Progenitor cell of endocrine pancreas (in vitro differentiated cells): Measurements from ENCODE around the gene RAB5IF. TPM values are rescaled to one million over a fixed set of nuclear protein-coding genes. Genes with fewer than 3 reads are reported as not detected.
"Not testable (repeated sequence)": the region's sequence is repeated elsewhere in the genome, so short reads cannot be mapped to it uniquely, and the experiment has no call there.

Source experiments
- DNase-seq: peaks from one replicate; pipeline ENCODE4 v3.0.0; 2021; ENCODE audit warnings: low spot score; ENCODE audit not compliant: unreplicated experiment
- H3K27ac Mint-ChIP-seq: 2 replicates; pipeline ENCODE4 v1.8.0; 2021; ENCODE audit warnings: mild to moderate bottlenecking, moderate library complexity, mixed read lengths
- H3K27me3 Mint-ChIP-seq: 2 replicates; pipeline ENCODE4 v1.8.0; 2021; ENCODE audit warnings: mixed read lengths
- H3K36me3 Mint-ChIP-seq: 2 replicates; pipeline ENCODE4 v1.8.0; 2022; ENCODE audit warnings: mixed read lengths; ENCODE audit not compliant: insufficient read depth
- H3K4me1 Mint-ChIP-seq: 2 replicates; pipeline ENCODE4 v1.8.0; 2021; ENCODE audit warnings: low read depth, mixed read lengths
- H3K4me3 Mint-ChIP-seq: 2 replicates; pipeline ENCODE4 v1.8.0; 2021; ENCODE audit warnings: low read depth, mild to moderate bottlenecking, moderate library complexity, mixed read lengths
- H3K9me3 Mint-ChIP-seq: 2 replicates; pipeline ENCODE4 v1.8.0; 2021; ENCODE audit warnings: low read depth, mixed read lengths
- CTCF ChIP-seq: fragments of 200-600 bp; sonication (generic); IDR thresholded peaks from one replicate; pipeline ENCODE4 v1.5.0; 2021; ENCODE audit warnings: antibody characterized with exemption, mild to moderate bottlenecking; ENCODE audit not compliant: unreplicated experiment
- long read RNA-seq: library from polyadenylated mRNA; unstranded; transcript quantifications from one replicate; pipeline ENCODE4 v2.0.0, GENCODE V29; 2020
- total RNA-seq: library from RNA; stranded (reverse); gene quantifications from 2 replicates; pipeline ENCODE4 v1.2.1, GENCODE V29; 2021

The RAB5IF gene
- 58.8 and 59.6 TPM in 2 replicates for total RNA-seq
- long read RNA-seq, partial matches to known transcripts = 0 of 1 reads
- long read RNA-seq, other reads (novel, unspliced or antisense) = 0 of 1 reads

DNA sequence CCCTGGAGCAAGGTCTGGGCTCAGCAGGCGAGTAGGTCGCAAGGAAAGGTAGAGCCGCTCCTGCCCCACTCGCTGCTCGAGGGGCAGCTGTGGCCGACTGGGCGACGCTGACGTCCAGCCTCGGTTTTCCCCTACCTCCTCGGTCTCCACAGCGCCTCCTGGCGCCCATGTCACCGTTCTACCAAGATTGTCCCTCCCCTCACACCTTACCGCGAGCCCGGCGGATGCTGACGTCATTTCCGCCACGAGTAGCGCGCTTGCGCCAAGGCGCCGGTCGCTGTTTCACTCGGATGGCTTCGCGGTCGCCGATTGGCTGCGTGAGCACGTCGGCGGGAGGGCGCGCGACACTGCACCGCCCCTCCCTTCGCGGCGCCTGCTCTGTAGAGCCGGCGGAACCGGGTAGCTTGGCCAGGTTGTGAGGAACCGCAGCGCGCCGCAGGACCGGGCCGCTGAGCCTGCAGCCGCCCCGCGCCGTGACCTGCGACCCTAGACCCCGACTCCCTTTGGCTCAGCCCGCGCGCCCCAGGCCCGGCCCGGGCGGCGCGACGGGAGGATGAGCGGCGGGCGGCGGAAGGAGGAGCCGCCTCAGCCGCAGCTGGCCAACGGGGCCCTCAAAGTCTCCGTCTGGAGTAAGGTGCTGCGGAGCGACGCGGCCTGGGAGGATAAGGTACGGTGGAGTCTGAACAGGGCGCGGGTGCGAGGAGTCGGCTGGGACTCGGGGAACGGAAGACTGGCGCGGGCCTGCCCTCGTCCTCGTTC lies at the start of gene RAB5IF:
Gene RAB5IF (plus strand): TSS at position 381 of the 759 bp plus-strand sequence. CDS start 173 bp downstream, at position 554.
- Mint-ChIP-seq H3K27me3 (no peaks in the 10 kb centered on the region), H3K9me3 (no peaks in the 10 kb centered on the region), H3K4me1 (peaks cover 18% of the 10 kb centered on the region), H3K4me3 (peak within 1 kb of the TSS; percentile 95), H3K36me3 (peaks cover under 1% of the 10 kb centered on the region), H3K27ac (peak within 1 kb of the TSS; percentile 95)
- peak; percentile 93 for TF ChIP-seq CTCF
- DNase-seq = peak; percentile 98

DNA sequence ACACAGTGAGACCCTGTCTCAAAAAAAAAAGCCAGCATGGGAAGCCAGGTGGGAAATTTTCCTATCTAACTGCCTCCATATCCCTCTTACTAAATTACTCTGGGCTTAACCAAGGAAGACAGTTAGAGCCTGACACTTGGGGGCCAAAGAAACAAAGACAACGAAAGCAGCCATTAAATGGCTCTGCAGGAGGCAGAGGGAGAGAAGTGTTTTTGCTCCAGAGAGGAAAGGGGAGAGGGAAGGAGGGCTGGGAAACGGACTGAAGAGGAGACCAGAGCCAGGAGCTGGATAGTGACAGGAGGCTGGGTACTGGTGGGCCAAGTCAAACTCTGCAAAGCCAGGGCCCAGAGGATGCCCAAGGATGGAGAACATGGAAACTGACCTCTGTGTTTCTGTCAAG lies 42.9 kb upstream of the RAB5IF start:
- no peaks in the 10 kb centered on the region for H3K27me3 Mint-ChIP-seq
- peaks cover 6% of the 10 kb centered on the region for H3K36me3 Mint-ChIP-seq
- peaks cover 6% of the 10 kb centered on the region for H3K9me3 Mint-ChIP-seq
- no peak overlapping the region for H3K4me3 Mint-ChIP-seq
- no peak overlapping the region for H3K27ac Mint-ChIP-seq
- DNase-seq = no peak
- no peak for TF ChIP-seq CTCF
- no peaks in the 10 kb centered on the region for H3K4me1 Mint-ChIP-seq

DNA sequence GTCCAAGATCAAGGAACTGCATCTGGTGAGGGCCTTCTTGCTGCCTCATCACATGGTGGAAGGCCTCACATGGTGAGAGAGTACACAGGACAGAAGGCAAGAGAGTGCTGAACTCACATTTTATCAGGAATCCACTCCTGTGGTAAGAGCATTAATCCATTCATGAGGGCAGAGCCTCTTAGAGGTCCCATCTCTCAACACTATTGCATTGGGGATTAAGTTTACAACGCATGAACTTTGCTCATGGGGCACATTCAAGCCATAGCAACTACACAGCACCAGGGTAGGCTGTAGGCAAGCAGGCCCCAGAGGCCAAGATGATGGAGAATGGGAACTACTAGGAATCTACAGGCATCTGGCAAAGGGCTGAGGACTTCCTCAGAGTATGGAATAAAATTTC lies 42.2 kb upstream of the RAB5IF start:
- H3K36me3 Mint-ChIP-seq = peaks cover 6% of the 10 kb centered on the region
- H3K27ac Mint-ChIP-seq = peak overlapping the region; percentile 60
- H3K27me3 Mint-ChIP-seq = no peaks in the 10 kb centered on the region
- no peak for TF ChIP-seq CTCF
- no peak overlapping the region for H3K4me3 Mint-ChIP-seq
- H3K4me1 Mint-ChIP-seq = no peaks in the 10 kb centered on the region
- peaks cover 6% of the 10 kb centered on the region for H3K9me3 Mint-ChIP-seq
- DNase-seq = no peak

GRCh38 chr20:36564078-36564725 lies 41.4 kb upstream of the RAB5IF start:
- H3K4me3 Mint-ChIP-seq, H3K27me3 Mint-ChIP-seq, H3K9me3 Mint-ChIP-seq, H3K4me1 Mint-ChIP-seq, H3K36me3 Mint-ChIP-seq, H3K27ac Mint-ChIP-seq, DNase-seq: not testable (repeated sequence)

DNA sequence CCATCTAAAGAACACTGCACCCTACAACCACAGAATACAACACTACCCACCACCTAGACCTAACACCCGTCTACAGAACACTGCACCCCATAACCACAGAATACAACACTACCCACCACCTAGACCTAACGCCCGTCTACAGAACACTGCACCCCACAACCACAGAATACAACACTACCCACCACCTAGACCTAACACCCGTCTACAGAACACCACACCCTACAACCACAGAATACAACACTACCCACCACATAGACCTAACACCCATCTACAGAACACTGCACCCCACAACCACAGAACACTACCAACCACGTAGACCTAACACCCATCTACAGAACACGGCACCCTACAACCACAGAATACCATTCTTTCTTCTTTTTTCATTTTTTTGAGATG lies 40.9 kb upstream of the RAB5IF start:
- not testable (repeated sequence) for H3K4me3 Mint-ChIP-seq, H3K4me1 Mint-ChIP-seq, H3K9me3 Mint-ChIP-seq, DNase-seq, H3K36me3 Mint-ChIP-seq, H3K27ac Mint-ChIP-seq, H3K27me3 Mint-ChIP-seq

- Mint-ChIP-seq H3K36me3 (peaks cover 6% of the 10 kb centered on the region), H3K4me3 (no peak overlapping the region), H3K4me1 (no peaks in the 10 kb centered on the region), H3K27ac (no peak overlapping the region), H3K27me3 (no peaks in the 10 kb centered on the region), H3K9me3 (peaks cover 6% of the 10 kb centered on the region)
- DNase-seq = no peak
- no peak for TF ChIP-seq CTCF
Measured at GRCh38 chr20:36565520-36565919, 40.1 kb upstream of the RAB5IF start.
